ENCODE results near the gene FIGLA.

- TF ChIP-seq POLR2A (IDR thresholded peaks at IDR 0.05; ENCODE audit: low read length) (no peak), GATA1 (IDR thresholded peaks at IDR 0.05; ENCODE audit: low read depth, low read length) (no peak)
Observed at GRCh38 chr2:70790136-70790828, at the start of gene FIGLA.

Measured in erythroblast (primary cell).